Stomach (tissue), 9 donors: Measurements from ENCODE around the gene APH1B. TPM values are rescaled to one million over a fixed set of nuclear protein-coding genes. Genes with fewer than 3 reads are reported as not detected.

ENCODE experiments used
- DNase-seq, 2 donors: peaks; one replicate each; pipeline versions ENCODE4 v3.0.0 to v3.0.0-alpha.2; 2013 to 2019
- H3K27ac ChIP-seq, 5 donors: fragments of 200-600 bp in 4 of 5; sonication (generic) in 4 of 5; one replicate each; pipeline ENCODE4 v1.5.1; 2013 to 2019; ENCODE audit warnings: mild to moderate bottlenecking in 1 of 5, moderate library complexity in 1 of 5
- H3K27me3 ChIP-seq, 3 donors: fragments of 200-600 bp; sonication (generic); one replicate each; pipeline ENCODE4 v1.5.1; 2017 to 2019; ENCODE audit warnings: mixed run types in 1 of 3
- H3K36me3 ChIP-seq, 4 donors: fragments of 200-600 bp; sonication (generic); 1 replicate in 3 of 4; 2 replicates in 1 of 4; pipeline ENCODE4 v1.5.1; 2016 to 2019
- H3K4me1 ChIP-seq, 4 donors: fragments of 200-600 bp; sonication (generic); one replicate each; pipeline ENCODE4 v1.5.1; 2016 to 2019
- H3K4me3 ChIP-seq, 4 donors: fragments of 200-600 bp; sonication (generic) in 3 of 4; one replicate each; pipeline ENCODE4 v1.5.1; 2016 to 2019; ENCODE audit warnings: mild to moderate bottlenecking in 1 of 4
- H3K9me3 ChIP-seq, 4 donors: fragments of 200-600 bp; sonication (generic); one replicate each; pipeline ENCODE4 v1.5.1; 2016 to 2019
- CTCF ChIP-seq, 7 experiments: fragments of 450-650 bp in 4 of 7; fragments of 200-600 bp in 3 of 7; sonication (generic) in 3 of 7; IDR thresholded peaks; one replicate each; pipeline ENCODE4 v1.5.1; 2016 to 2019; ENCODE audit warnings: antibody characterized with exemption in 7 of 7, control low read depth in 2 of 7, mild to moderate bottlenecking in 1 of 7
- EP300 ChIP-seq: sonication (generic); formaldehyde crosslinking; IDR thresholded peaks from one replicate; pipeline ENCODE4 v1.6.1; 2017; ENCODE audit warnings: antibody characterized with exemption
- POLR2A ChIP-seq, 4 donors: fragments of 450-650 bp; IDR thresholded peaks; one replicate each; pipeline ENCODE4 v1.6.1; 2016; ENCODE audit warnings: antibody characterized with exemption in 4 of 4, control low read depth in 2 of 4, mild to moderate bottlenecking in 1 of 4, moderate library complexity in 1 of 4
- POLR2AphosphoS5 ChIP-seq, 3 donors: sonication (generic); formaldehyde crosslinking; IDR thresholded peaks; one replicate each; pipeline ENCODE4 v1.6.1; 2016; ENCODE audit warnings: antibody characterized with exemption in 3 of 3
- whole genome bisulfite sequencing, 5 donors: extraction: QIAGEN DNeasy Blood & Tissue Kit in 3 of 5; methylation state at CpG; one replicate each; pipeline versions ENCODE4 v1.1.5 to v1.1.7; 2013 to 2018; 5-methylcytosine and 5-hydroxymethylcytosine counted together
- intact Hi-C: fragments of 100-400 bp; cut with DNase I; formaldehyde crosslinking; loops from one replicate; pipeline ENCODE4 v1.15.1; 2023; ENCODE audit warnings: low total_unique reads
- polyA plus RNA-seq, 3 donors: library from polyadenylated mRNA; stranded (reverse); fragments of 200-250 nt; gene quantifications; one replicate each; pipeline ENCODE4 v1.2.3, GENCODE V29; 2013
- total RNA-seq, 5 donors: library from RNA; depleted of rRNA; stranded (reverse); fragments of >200 nt; gene quantifications; one replicate each; pipeline versions ENCODE4 v1.1.0 to v1.2.3, GENCODE V29; 2014 to 2016
- donor health status: healthy with polysubstance abuse.
- donor health status: Bipolar disorder and iron deficiency.
- donor health status: healthy.

Gene APH1B
- total and polyA plus RNA-seq, 8 donors, result 0.45 to 23.5 (median 3.3) TPM

GRCh38 chr15:63323798-63324563 is 46.6 kb downstream of the APH1B start:
- H3K27ac ChIP-seq, result no peak overlapping the region
- intact Hi-C loops, result no loop called here

GRCh38 chr15:63324770-63325169 is 47.4 kb downstream of the APH1B start:
- DNase-seq, result no peak
- TF ChIP-seq EP300, result no peak
- TF ChIP-seq CTCF (IDR thresholded peaks at IDR 0.05), result no peak
- TF ChIP-seq POLR2AphosphoS5 (IDR thresholded peaks at IDR 0.05), result no peak
- TF ChIP-seq POLR2A (IDR thresholded peaks at IDR 0.05), result no peak
- intact Hi-C loops, result no loop called here
- WGBS, 5 donors, result 86 to 95% (median 90%) methylated on average over 7 of the region's 7 CpGs
- Histone ChIP-seq H3K9me3 (no peaks in the 10 kb centered on the region), H3K36me3 (no peaks in the 10 kb centered on the region), H3K27me3 (no peaks in the 10 kb centered on the region), H3K27ac (no peak overlapping the region), H3K4me3 (no peak overlapping the region), H3K4me1 (no peaks in the 10 kb centered on the region)

More at GRCh38 chr15:63323798-63324563, 46.6 kb downstream of the APH1B start:
- no peaks in the 10 kb centered on the region for H3K27me3 ChIP-seq
- H3K36me3 ChIP-seq, result no peaks in the 10 kb centered on the region
- no peak overlapping the region for H3K4me3 ChIP-seq
- no peak for TF ChIP-seq CTCF (IDR thresholded peaks at IDR 0.05)
- TF ChIP-seq EP300, result no peak
- TF ChIP-seq POLR2A (IDR thresholded peaks at IDR 0.05), result no peak
- TF ChIP-seq POLR2AphosphoS5 (IDR thresholded peaks at IDR 0.05), result no peak
- WGBS, 5 donors, result 76 to 87% (median 82%) methylated on average over 9 of the region's 9 CpGs
- DNase-seq, result peak in 1 of 2 donors; percentile 23
- H3K9me3 ChIP-seq, result no peaks in the 10 kb centered on the region
- H3K4me1 ChIP-seq, result no peaks in the 10 kb centered on the region

GRCh38 chr15:63327648-63328421 is 50.4 kb downstream of the APH1B start:
- Histone ChIP-seq H3K27ac (no peak overlapping the region), H3K4me1 (no peaks in the 10 kb centered on the region), H3K27me3 (no peaks in the 10 kb centered on the region), H3K9me3 (no peaks in the 10 kb centered on the region), H3K4me3 (no peak overlapping the region), H3K36me3 (no peaks in the 10 kb centered on the region)
- intact Hi-C loops, result no loop called here
- no peak for DNase-seq
- WGBS, 5 donors, result 85 to 91% (median 86%) methylated on average over 12 of the region's 12 CpGs
- TF ChIP-seq POLR2AphosphoS5 (IDR thresholded peaks at IDR 0.05) (no peak), POLR2A (IDR thresholded peaks at IDR 0.05) (no peak), CTCF (IDR thresholded peaks at IDR 0.05) (no peak), EP300 (no peak)

- H3K27me3 ChIP-seq, result no peaks in the 10 kb centered on the region
- intact Hi-C loops, result no loop called here
- H3K27ac ChIP-seq, result no peak overlapping the region
- TF ChIP-seq EP300 (no peak), CTCF (IDR thresholded peaks at IDR 0.05) (no peak), POLR2A (IDR thresholded peaks at IDR 0.05) (no peak), POLR2AphosphoS5 (IDR thresholded peaks at IDR 0.05) (no peak)
- no peak for DNase-seq
- no peaks in the 10 kb centered on the region for H3K9me3 ChIP-seq
- no peaks in the 10 kb centered on the region for H3K4me1 ChIP-seq
- no peak overlapping the region for H3K4me3 ChIP-seq
- H3K36me3 ChIP-seq, result no peaks in the 10 kb centered on the region
- 89 to 95% (median 91%) methylated on average over 5 of the region's 5 CpGs for WGBS, 5 donors
Observed at GRCh38 chr15:63329567-63330350, 52.4 kb downstream of the APH1B start.
